ENCODE data around the gene QSER1. TPM values are rescaled to one million over a fixed set of nuclear protein-coding genes. Genes with fewer than 3 reads are reported as not detected.

The QSER1 gene
- total RNA-seq, 1 experiment from 2014 or later = 48.0 TPM

DNA sequence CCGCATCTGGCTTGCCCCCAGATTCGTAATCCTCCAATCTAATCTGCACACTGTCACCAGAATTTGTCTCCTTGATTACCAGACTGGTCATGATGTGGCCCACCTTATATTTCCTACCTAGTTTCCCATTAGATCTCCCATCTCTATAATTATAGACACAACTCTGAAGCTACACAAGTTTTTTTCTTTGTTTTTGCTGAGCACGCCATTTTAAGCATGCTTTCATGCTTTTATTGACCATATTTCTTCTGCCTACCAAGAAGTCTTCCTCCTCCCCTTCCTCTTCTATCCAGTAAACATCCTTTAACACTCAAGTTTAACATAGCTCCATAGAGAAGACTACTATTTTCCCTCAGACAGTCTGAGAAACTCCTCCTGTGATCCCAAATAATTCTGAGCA, 98.8 kb downstream of the QSER1 start:
- intact Hi-C loops (cut with micrococcal nuclease) = no loop called here
- Histone ChIP-seq H3K36me3 (ENCODE audit: control insufficient read depth in 1 of 2, insufficient read depth in 2 of 2, low read length in 2 of 2) (no peaks in the 10 kb centered on the region), H3K4me2 (ENCODE audit: low read length) (no peak overlapping the region), H3K9me3 (ENCODE audit: control insufficient read depth in 1 of 2, insufficient read depth in 1 of 2, low read depth in 1 of 2, low read length in 2 of 2) (peaks cover 0 to 5% of the 10 kb centered on the region in 2 experiments; a peak in 1 of 4 replicates), H3K4me1 (ENCODE audit: control insufficient read depth in 1 of 2, insufficient read depth in 2 of 2, low read length in 2 of 2) (no peaks in the 10 kb centered on the region), H2AFZ (ENCODE audit: low read depth, low read length, poor library complexity, severe bottlenecking) (no peak overlapping the region), H3K9me2 (ENCODE audit: insufficient read depth) (no peaks in the 10 kb centered on the region), H4K20me1 (ENCODE audit: insufficient read depth) (no peaks in the 10 kb centered on the region), H3K27me3 (ENCODE audit: insufficient read depth, low read length) (no peaks in the 10 kb centered on the region), H3K79me2 (ENCODE audit: insufficient read depth, low read length) (no peaks in the 10 kb centered on the region), H3K9ac (ENCODE audit: low read length) (no peak overlapping the region), H3K27ac (ENCODE audit: low read depth, low read length) (no peak overlapping the region), H3K4me3 (replicated peaks in 1 of 2; ENCODE audit: low read depth in 1 of 2, low read length in 2 of 2) (no peak overlapping the region)
- CTCF ChIA-PET = no interaction called here
- RAD21 ChIA-PET (ENCODE audit: low non-redundant PET in 1 of 2, low total read pairs in 2 of 2, uncharacterized antibody in 2 of 2, unreplicated experiment in 2 of 2) = no interaction called here
- TF ChIP-seq ZFX (IDR thresholded peaks at IDR 0.05) = no peak
- TF ChIP-seq, protein P1, sequence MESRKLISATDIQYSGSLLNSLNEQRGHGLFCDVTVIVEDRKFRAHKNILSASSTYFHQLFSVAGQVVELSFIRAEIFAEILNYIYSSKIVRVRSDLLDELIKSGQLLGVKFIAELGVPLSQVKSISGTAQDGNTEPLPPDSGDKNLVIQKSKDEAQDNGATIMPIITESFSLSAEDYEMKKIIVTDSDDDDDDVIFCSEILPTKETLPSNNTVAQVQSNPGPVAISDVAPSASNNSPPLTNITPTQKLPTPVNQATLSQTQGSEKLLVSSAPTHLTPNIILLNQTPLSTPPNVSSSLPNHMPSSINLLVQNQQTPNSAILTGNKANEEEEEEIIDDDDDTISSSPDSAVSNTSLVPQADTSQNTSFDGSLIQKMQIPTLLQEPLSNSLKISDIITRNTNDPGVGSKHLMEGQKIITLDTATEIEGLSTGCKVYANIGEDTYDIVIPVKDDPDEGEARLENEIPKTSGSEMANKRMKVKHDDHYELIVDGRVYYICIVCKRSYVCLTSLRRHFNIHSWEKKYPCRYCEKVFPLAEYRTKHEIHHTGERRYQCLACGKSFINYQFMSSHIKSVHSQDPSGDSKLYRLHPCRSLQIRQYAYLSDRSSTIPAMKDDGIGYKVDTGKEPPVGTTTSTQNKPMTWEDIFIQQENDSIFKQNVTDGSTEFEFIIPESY (IDR thresholded peaks at IDR 0.05; ENCODE audit: extremely low read depth, insufficient replicate concordance, low read length) = no peak
- TF ChIP-seq POLR2A (IDR thresholded peaks at IDR 0.05; ENCODE audit: borderline replicate concordance, extremely low read depth, insufficient read depth, insufficient read length) = no peak
- no peak for TF ChIP-seq EZH2 (IDR thresholded peaks at IDR 0.05)
- TF ChIP-seq ZNF274 (IDR thresholded peaks at IDR 0.05; ENCODE audit: low read depth, low read length) = no peak
- no peak for TF ChIP-seq ELF1 (IDR thresholded peaks at IDR 0.05; ENCODE audit: borderline replicate concordance, low read depth)
- no peak for TF ChIP-seq SIN3A (IDR thresholded peaks at IDR 0.05; ENCODE audit: low read depth)
- no peak for TF ChIP-seq TCF7L2 (IDR thresholded peaks at IDR 0.05; ENCODE audit: borderline replicate concordance, extremely low read depth, insufficient read depth, insufficient read length)
- no peak for TF ChIP-seq POLR2AphosphoS5 (IDR thresholded peaks at IDR 0.05; ENCODE audit: low read depth, low read length)
- ATAC-seq = no peak
- POLR2A ChIA-PET = no interaction called here
- no peak for DNase-seq (ENCODE audit: low read depth, low spot score)
- BruUV-seq (replicated peaks) = no TSS peak

DNA sequence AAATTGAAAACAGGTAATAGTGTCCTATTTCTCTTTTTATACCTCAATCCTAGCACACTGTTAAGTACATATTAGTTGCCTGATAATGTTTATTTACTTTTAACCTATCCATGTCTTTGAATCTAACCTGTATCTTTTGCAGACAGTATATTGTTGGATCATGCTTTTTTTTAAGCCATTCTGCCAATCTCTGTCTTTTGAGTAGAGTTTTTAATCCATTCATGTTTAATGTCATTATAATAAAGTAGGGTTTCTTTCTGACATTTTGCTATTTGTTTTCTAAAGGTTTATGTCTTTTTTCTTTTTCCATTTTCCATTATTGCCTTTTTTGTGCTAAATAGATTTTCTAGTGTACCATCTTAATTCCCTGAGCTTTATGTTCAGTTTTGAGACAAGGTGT, 99.3 kb downstream of the QSER1 start:
- Histone ChIP-seq H3K27me3 (ENCODE audit: insufficient read depth, low read length) (no peaks in the 10 kb centered on the region), H3K9me2 (ENCODE audit: insufficient read depth) (no peaks in the 10 kb centered on the region), H3K9me3 (ENCODE audit: control insufficient read depth in 1 of 2, insufficient read depth in 1 of 2, low read depth in 1 of 2, low read length in 2 of 2) (peaks cover 0 to 5% of the 10 kb centered on the region in 2 experiments; a peak in 1 of 4 replicates), H2AFZ (ENCODE audit: low read depth, low read length, poor library complexity, severe bottlenecking) (no peak overlapping the region), H3K4me2 (ENCODE audit: low read length) (no peak overlapping the region), H3K4me3 (replicated peaks in 1 of 2; ENCODE audit: low read depth in 1 of 2, low read length in 2 of 2) (no peak overlapping the region), H3K4me1 (ENCODE audit: control insufficient read depth in 1 of 2, insufficient read depth in 2 of 2, low read length in 2 of 2) (no peaks in the 10 kb centered on the region), H3K9ac (ENCODE audit: low read length) (no peak overlapping the region), H3K79me2 (ENCODE audit: insufficient read depth, low read length) (no peaks in the 10 kb centered on the region), H3K27ac (ENCODE audit: low read depth, low read length) (no peak overlapping the region), H3K36me3 (ENCODE audit: control insufficient read depth in 1 of 2, insufficient read depth in 2 of 2, low read length in 2 of 2) (no peaks in the 10 kb centered on the region), H4K20me1 (ENCODE audit: insufficient read depth) (no peaks in the 10 kb centered on the region)
- DNase-seq (ENCODE audit: low read depth, low spot score) (no peak), ATAC-seq (no peak)
- ChIA-PET RAD21 (ENCODE audit: low non-redundant PET in 1 of 2, low total read pairs in 2 of 2, uncharacterized antibody in 2 of 2, unreplicated experiment in 2 of 2) (no interaction called here), POLR2A (no interaction called here), CTCF (no interaction called here)
- intact Hi-C loops (cut with micrococcal nuclease) = no loop called here
- no TSS peak for BruUV-seq (replicated peaks)
- no peak for TF ChIP-seq POLR2A (IDR thresholded peaks at IDR 0.05; ENCODE audit: borderline replicate concordance, extremely low read depth, insufficient read depth, insufficient read length)
- TF ChIP-seq, protein P2, sequence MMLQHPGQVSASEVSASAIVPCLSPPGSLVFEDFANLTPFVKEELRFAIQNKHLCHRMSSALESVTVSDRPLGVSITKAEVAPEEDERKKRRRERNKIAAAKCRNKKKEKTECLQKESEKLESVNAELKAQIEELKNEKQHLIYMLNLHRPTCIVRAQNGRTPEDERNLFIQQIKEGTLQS (IDR thresholded peaks at IDR 0.05) = no peak
- no peak for TF ChIP-seq FOSL1 (IDR thresholded peaks at IDR 0.05; ENCODE audit: low read depth)
